ENCODE data around the gene UNC119B.
"Not testable (repeated sequence)": the region's sequence is repeated elsewhere in the genome, so short reads cannot be mapped to it uniquely, and the experiment has no call there.

UNC119B gene

GRCh38 chr12:120710031-120710804 lies at the start of gene UNC119B:
TSS of gene UNC119B (plus strand) at chr12:120710458. CDS start at chr12:120710475, 17 bp downstream.
- in situ Hi-C loops (cut with MboI; ENCODE audit: low sequenced_read_pairs) = loop anchor here (10.0 kb wide), 1 partner anchor 125 kb away; the partner anchor contains the start of gene POP5

- in situ Hi-C loops (cut with MboI; ENCODE audit: low sequenced_read_pairs) = no loop called here
These were observed 48.8 kb upstream of the UNC119B start for GRCh38 chr12:120661432-120661831.

GRCh38 chr12:120662879-120663278 lies 47.4 kb upstream of the UNC119B start:
- in situ Hi-C loops (cut with MboI; ENCODE audit: low sequenced_read_pairs) = no loop called here

GRCh38 chr12:120663741-120664140 lies 46.5 kb upstream of the UNC119B start:
- in situ Hi-C loops (cut with MboI; ENCODE audit: low sequenced_read_pairs) = no loop called here

- in situ Hi-C loops (cut with MboI; ENCODE audit: low sequenced_read_pairs) = no loop called here
These were observed 43.5 kb upstream of the UNC119B start for GRCh38 chr12:120666571-120667390.

- in situ Hi-C loops (cut with MboI; ENCODE audit: low sequenced_read_pairs) = no loop called here
These were observed 42.0 kb upstream of the UNC119B start for GRCh38 chr12:120668091-120668867.

GRCh38 chr12:120668868-120669840 lies 41.1 kb upstream of the UNC119B start:
- in situ Hi-C loops (cut with MboI; ENCODE audit: low sequenced_read_pairs) = no loop called here

GRCh38 chr12:120670237-120670636 lies 40.0 kb upstream of the UNC119B start:
- in situ Hi-C loops (cut with MboI; ENCODE audit: low sequenced_read_pairs) = not testable (repeated sequence)

GRCh38 chr12:120670667-120671066 lies 39.6 kb upstream of the UNC119B start:
- in situ Hi-C loops (cut with MboI; ENCODE audit: low sequenced_read_pairs) = no loop called here

GRCh38 chr12:120674097-120674636 lies 36.1 kb upstream of the UNC119B start:
- in situ Hi-C loops (cut with MboI; ENCODE audit: low sequenced_read_pairs) = no loop called here

GRCh38 chr12:120677765-120678473 lies 32.3 kb upstream of the UNC119B start:
- in situ Hi-C loops (cut with MboI; ENCODE audit: low sequenced_read_pairs) = no loop called here

- in situ Hi-C loops (cut with MboI; ENCODE audit: low sequenced_read_pairs) = no loop called here
These were observed 31.7 kb upstream of the UNC119B start for GRCh38 chr12:120678572-120678971.

GRCh38 chr12:120680165-120680738 lies 30.0 kb upstream of the UNC119B start:
- in situ Hi-C loops (cut with MboI; ENCODE audit: low sequenced_read_pairs) = no loop called here

GRCh38 chr12:120684523-120684932 lies 25.7 kb upstream of the UNC119B start:
- in situ Hi-C loops (cut with MboI; ENCODE audit: low sequenced_read_pairs) = no loop called here

GRCh38 chr12:120685522-120685921 lies 24.7 kb upstream of the UNC119B start:
- in situ Hi-C loops (cut with MboI; ENCODE audit: low sequenced_read_pairs) = no loop called here

- in situ Hi-C loops (cut with MboI; ENCODE audit: low sequenced_read_pairs) = no loop called here
These were observed 24.0 kb upstream of the UNC119B start for GRCh38 chr12:120686151-120686689.

- in situ Hi-C loops (cut with MboI; ENCODE audit: low sequenced_read_pairs) = no loop called here
These were observed 23.3 kb upstream of the UNC119B start, which contains the start of gene MLEC for GRCh38 chr12:120686690-120687577. TSS of gene MLEC (plus strand) at chr12:120687149. CDS start at chr12:120687297, 148 bp downstream.
